GM19099 (cell line): Measurements from ENCODE around the gene GAREM1.

Experiments
- POLR2A ChIP-seq: IDR thresholded peaks from 3 replicates; pipeline ENCODE4 v1.6.1; 2011; ENCODE audit warnings: low read depth; ENCODE audit not compliant: insufficient read length; ENCODE audit errors: extremely low read depth

The GAREM1 gene

DNA sequence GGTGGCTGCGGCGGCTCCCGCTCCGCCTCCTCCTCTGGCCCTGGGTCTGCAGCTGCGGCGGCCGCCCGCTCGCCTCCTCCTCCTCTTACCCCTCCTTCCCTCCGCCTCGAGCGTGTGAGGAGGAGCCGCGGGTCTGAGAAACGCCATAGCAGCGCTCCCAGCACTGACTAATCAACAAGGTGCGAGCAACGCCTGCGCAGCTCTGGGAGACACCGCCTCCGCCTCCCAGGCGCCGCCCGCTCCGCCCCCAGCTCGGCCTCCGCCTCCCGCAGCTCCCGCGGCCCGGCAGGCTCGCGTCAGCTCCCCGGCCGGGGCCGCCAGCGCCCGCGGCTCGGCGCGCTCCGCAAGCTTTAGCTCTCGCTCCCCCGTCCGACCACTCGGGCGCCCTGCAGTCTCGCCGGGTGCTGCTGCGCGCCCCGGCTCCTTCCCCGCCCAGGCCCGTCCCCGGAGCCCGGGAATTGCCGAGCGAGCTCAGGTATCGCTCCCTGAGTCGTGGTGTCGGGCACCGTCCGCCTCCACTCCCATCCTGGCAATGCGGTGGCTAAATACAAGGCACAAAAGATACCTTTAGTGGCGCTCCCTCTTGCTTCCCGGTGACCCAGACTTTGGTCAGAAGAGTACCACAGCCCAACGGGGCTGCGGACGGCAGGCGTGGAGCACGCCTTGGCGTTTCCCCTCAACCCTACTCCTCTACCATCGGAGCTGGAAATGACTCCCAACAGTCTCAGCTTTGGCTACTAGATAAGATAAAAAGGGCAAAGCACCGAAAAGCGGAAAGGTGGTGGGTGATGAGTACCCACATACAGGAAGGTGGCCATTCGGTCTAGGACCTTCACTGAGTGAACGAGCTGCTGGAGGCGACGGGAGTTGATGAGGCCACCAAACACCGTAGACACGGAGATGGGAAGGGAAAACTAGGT, at the start of gene GAREM1:
Gene GAREM1 (minus strand): TSS at position 169 of the 920 bp plus-strand sequence. CDS start 454 bp downstream, outside the sequence.
- peak; percentile 47 for TF ChIP-seq POLR2A

DNA sequence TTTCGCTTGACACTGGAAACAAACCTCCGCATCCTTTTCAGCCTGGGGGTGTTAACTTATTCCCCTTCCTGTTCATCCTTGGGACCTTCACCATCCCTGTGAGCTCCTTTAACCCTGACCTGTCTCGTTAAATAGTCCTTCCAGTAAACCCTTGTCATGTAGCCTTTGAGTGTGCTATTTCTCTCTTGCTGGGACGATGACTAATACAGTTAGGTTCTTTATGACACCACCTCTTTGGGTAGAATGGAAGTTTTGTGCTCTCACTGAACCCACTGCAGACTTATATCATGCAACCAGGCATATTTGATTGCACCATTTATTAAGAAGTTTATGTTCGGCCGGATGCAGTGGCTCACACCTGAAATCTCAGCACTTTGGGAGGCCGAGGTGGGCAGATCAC, 40.5 kb upstream of the GAREM1 start:
- no peak for TF ChIP-seq POLR2A

DNA sequence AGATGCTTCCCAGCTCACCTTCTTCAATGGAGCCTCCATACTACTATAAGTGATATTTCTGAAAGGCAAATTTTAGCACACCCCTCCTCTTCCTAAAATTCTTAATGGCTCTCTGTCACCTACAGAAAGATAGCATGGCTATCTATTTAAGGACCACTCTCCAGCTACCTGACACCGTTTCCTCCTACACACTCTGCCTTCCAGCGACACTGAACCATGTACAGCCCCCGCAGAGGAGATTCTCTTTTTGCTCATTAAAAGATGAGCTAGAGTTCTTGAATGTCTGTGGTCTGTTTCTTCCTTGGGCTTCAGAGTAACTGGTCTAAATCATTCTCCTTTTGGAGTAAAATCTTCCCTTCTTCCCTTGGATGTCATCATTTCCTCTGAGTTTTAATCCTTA, 38.4 kb upstream of the GAREM1 start:
- TF ChIP-seq POLR2A: no peak

DNA sequence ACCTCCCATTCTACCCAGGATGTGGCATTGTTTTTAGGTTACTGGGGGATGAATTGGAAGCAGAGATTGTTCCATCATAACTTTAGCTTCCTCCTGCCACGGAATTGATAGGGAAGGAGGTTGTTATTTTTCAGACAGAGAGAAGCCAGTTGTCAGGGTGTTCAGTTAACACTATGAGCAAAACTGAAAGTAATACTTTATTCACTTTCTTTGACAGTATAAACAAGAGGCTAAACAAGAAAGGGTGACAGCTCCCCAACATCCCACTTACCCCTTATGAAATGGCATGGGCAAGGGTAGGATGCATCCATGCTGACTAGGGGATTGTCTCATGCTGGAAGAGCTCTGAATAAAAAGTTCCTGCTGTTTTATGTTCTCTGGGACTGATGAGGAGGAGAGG, 36.4 kb upstream of the GAREM1 start:
- no peak for TF ChIP-seq POLR2A

DNA sequence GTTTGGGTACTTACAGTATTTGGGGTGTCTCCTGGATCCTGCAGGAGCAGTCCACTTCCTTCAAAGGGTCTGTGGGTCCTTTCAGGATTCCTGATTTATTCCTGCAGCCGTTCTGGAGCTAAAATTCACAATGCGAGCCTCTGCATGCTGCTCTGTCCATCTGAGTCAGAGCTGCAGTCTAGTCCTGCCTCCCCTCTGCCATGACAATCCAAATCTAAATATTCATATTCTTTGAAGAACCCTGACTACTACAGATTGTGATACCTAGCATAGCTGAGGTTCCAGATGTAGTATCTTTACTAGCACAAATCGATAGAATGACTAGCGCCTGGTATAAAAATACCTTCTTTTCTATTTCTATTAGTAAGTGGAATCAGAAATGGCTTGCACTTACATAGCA, 31.3 kb upstream of the GAREM1 start:
- no peak for TF ChIP-seq POLR2A

DNA sequence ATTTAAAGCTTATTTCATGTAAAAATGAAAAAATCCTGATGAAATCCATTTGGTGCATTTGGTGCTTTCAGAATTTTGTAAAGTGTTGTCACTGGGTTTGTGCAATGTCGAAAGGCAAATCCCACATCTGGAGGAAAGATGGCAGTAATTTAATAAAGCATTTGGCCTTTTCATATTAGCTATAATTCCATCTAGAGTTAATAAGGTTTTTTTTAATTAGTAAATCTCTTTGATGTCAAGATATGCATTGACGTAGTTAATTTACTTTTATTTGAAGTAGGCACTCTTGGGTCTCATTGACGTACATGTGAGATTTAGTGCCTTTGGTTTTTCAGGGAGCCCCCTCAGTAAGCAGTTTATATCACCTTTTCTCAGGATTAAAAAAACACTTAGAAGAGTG, 12.3 kb upstream of the GAREM1 start:
- no peak for TF ChIP-seq POLR2A

DNA sequence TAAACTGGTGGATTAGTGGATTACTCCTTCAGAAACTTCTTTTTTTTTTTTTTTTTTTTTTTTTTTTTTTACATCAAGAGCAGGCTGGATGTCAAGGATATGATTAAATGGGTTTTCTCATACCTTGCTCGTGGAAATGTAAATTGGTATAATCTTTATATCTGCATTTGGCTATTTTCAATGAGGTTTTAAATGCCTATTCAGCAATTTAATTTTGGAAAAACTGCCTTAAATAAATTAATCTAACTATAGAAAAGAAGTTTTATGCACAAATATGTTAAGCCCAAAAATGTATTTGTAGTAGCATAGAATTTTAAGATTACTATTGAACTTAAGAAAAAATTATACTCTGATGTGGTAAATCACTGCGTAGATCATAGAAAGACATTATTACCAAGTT, 11.4 kb upstream of the GAREM1 start:
- TF ChIP-seq POLR2A: no peak

DNA sequence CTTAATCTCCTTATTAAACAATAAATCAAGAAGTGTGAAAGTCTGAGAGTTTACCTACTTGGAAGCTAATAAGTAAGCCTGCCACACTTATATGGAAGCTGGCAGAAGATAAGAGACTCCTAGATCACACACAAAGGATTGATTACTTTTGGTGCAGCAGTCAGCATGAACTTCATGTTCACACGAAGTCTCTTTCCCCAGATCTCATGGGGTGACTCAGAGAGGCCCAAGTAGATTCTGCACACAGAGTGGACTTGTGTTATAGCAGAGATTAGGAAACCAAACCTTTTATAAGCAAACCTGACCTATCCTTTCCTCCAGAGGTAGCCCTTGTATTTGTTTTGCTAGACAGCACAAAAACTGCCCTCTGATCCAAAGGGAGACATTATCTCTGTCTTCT, 9.9 kb upstream of the GAREM1 start:
- TF ChIP-seq POLR2A: no peak

DNA sequence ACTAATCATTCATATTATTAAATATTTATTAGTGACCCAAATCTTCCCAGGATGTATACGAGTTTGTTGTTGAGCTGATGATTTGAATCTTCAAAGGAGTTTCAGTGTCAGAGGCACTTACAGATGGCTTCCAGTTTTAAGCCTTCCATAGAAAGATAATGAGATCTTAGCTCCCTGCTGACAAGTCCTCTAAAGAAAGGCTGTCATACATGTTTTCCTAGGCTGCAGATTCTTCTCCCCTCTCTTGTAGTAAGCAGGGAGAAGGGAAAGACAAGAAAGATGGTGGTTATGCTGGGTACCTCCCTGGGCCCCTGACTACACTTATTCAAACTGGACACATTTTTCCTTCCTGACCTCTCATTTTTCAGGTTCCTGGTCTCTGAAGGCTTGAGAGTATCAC, 8.1 kb upstream of the GAREM1 start:
- TF ChIP-seq POLR2A: no peak

DNA sequence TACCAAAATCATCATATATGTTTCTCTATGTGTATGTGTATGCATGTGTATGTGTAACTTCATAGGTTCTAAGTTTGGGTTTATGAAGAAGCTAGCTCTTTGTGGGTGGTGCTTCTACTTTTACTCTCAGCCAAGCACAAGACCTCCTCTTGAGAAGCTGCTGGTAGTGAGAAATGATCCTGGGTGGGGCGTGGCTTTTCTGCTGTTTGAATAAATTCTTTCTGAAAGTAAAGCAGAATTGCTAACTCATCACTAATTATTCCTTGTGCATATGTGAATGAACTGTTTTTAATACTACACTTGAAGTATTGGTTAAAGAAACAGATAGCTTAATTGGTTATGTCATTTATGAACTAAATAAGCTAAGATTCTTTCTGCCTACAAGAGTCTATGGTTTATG, 7.6 kb upstream of the GAREM1 start:
- TF ChIP-seq POLR2A: no peak

DNA sequence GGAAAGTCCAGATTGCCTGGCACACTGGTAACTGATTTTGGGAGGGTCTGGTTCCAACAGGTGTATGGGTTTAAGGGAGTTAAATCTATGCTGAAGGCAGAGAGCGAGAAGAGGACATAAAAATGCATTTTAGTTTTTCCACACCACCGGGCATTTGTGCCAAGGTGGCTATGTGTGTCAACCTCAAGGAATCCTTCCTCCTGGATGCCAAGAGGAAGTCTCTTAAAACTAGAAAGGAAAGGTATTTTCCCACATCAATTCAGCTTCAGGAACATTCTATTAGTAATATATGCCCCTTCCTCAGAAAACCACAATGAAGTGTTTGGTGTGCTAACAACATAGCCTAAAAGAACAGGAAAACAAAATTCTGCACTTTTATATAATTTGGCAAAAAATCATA, 5.4 kb upstream of the GAREM1 start:
- no peak for TF ChIP-seq POLR2A

DNA sequence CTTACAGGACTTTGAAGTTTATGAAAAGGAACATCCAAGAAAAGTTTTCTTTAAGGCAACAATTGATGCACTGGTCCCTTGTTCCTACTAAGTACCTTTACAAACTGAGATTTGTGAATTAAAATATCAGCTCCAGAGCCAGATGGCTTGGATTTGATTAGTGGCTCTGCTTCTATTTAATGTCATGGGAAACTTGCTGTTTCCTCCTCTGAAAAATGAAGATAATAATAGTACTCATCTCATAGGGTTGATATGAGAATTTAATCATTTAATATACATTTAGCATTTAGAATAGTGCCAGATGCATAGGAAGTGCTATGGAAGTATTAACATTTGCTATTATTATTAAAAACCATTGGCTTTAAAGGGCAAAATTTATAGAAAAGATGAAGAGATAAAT, 2.6 kb upstream of the GAREM1 start:
- TF ChIP-seq POLR2A: no peak

DNA sequence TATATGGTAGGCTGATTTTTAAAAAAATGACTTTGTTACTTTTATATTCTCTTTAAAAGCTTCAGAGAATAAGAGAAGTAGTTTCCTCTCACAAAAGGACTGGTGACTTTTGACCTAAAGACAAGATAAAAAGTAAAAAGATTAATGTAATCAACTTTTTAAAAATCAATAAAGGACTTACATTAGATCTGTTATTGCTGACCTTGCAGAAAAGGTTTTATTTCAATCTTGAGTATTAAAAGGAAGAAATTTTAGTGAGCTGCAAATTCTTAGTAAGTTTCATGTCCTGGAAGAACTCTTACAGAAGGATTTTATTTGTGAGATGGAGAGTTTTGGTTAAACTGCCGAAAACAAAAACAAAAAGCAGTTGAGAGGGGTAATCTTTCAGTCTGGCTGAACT, 2.2 kb upstream of the GAREM1 start:
- no peak for TF ChIP-seq POLR2A

DNA sequence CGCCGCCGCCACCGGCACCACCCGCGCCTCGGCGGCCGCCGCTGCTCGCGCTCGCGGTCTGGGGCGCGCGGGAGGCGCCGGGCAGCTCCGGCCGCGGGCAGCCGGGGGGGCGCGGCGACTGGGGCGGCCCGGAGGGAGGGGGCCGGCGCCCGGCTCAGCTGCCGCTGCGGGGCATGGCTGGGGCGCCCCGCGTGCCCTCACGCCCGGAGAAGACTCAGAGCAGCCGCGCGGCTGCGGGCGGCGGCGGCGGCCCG, 295 bp downstream of the GAREM1 start:
- no peak for TF ChIP-seq POLR2A

DNA sequence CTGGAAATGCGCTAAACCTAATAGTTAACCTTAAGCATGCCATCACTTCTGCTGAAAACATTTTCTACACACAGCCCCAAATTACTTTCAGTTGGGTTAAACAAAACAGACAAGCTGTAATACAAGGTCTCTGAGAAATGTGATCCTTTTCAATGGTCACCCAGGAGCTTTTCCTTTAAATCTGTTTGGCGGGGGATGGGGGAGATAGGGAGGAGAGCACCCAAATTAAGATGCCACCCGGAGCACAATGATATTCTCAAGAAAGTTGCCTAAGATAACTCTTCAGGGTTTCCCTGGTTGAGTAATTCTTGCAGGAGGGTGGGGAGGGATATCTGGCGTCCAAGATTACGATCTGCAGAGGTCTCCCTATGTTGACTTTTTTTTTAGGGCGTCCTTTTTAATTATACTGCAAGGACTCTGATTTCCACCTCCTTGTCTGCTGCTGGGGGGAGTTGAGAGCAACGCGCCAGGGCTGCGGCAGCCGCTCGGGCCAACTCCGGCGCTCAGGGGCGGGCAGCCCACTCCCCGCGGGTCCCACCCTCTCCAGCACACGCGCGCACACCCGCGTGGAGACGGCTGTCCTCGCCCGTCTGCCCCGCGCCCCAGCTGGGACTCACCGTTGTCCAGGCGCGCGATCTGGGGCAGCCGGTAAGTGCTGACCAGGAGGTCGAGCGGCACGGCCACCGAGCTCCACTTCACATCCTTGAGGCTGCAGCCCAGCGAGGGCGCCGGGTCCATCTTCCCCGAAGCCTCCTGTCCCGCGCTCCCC, 807 bp downstream of the GAREM1 start:
- TF ChIP-seq POLR2A: no peak

DNA sequence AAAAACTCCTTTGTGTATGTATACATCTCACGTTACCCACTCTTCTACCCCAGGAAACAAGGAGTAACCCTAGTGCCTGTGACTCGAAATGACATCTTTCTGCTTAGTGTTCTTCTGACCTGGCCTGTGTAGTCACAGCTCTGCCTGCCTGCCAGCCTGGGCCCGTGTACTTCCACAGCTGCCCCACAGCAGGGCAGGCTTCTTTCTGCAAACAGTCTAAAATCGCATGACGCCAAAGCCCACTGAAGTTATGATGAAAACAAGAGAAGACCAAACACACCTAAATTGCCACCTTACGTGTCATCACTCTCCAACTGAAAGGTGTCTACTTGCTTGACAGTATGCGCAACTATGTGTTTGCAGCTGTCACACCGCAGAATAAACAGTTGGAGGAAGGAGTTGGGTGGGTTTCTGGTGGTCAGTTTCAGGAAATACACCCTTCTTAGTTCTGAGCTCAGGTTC, 1.5 kb downstream of the GAREM1 start:
- no peak for TF ChIP-seq POLR2A
